Right lung (tissue), 5 donors: ENCODE results near the gene KRTAP10-3. TPM values are rescaled to one million over a fixed set of nuclear protein-coding genes. Genes with fewer than 3 reads are reported as not detected.
"Not testable (repeated sequence)": the region's sequence is repeated elsewhere in the genome, so short reads cannot be mapped to it uniquely, and the experiment has no call there.

Source experiments
- DNase-seq, 2 donors: peaks; one replicate each; pipeline ENCODE4 v3.0.0-alpha.2; 2013
- polyA plus RNA-seq, 5 donors: library from polyadenylated mRNA; unstranded; fragments of 120-200 nt; gene quantifications; one replicate each; pipeline versions ENCODE4 v1.2.1 to v1.2.3, GENCODE V29; 2013; ENCODE audit warnings: inconsistent platforms in 1 of 5, low replicate concordance in 1 of 5; ENCODE audit not compliant: insufficient read length in 5 of 5, insufficient read depth in 1 of 5

KRTAP10-3 gene
- polyA plus RNA-seq, 5 donors, result not detected

DNA sequence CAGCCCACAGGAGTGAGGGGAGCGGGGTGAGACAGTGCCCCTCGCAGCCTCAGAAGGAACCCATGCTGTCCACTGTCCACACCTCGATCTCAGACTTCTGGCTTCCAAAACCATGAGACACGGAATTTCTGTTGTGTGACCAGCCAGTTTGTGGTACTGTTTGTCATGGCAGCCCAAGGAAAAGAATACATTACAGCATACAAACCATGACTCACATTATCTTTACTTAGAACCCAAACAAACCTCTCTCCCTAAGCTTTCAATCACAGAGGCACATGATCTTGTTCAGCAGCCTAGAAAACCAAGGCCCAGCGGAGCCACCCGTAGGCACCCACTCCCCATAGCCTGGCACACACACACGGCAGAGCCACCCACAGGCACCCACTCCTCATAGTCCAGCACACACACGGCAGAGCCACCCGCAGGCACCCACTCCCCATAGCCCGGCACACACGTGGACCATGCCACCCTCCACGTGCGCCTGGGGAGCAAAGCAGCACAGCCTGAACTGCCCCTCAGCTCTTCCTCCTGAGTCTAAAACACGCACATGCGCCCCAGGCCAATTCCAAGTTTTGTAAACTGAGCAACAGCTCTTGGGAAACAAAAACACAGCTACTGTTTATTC, 14.5 kb upstream of the KRTAP10-3 start:
- DNase-seq, result no peak

DNA sequence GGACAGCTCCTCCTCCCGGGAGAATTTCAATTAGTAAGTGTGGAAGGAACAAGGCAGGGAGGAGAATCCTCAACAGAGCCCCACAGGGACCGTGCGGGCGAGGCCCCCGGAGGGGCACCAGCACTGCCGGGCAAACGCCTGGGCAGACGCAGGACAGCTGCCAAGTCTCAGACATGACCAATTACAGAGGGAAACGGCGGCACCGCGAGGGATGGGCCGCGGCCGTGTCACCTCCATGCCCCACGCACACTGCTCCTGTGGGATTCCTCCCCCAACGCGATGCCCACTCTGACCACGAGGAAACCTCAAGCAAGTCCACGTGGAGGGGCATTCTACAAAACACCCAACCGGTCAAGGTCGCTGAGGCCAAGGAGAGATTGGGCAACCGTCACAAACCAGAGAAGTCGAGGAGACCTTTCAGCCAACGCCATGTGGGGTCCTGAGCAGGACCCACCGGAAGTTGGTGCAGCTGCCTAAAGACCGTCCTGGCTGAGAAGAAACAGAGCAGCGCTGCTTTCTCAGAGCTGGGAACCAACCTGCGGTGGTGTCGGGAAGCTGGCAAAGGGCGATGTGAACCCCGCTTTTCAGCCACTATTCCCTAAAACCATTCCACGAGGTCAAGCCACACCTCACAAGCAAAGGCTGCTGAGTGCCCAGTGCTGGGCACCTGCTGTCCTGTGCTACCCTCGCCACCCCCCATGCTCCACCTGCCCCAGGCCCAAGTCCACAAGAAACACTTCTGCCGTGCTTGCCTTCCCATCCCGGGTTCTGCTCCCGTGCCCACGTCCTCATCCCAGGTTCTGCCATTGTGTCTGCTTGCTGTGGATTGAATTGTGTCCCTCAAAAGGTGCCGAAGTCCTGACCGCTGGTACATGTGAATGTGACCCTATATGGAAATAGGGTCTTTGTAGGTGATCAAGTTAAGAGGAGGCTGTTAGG, 13.5 kb upstream of the KRTAP10-3 start:
- DNase-seq, result no peak

GRCh38 chr21:44571296-44571695, 12.7 kb upstream of the KRTAP10-3 start:
- no peak for DNase-seq

DNA sequence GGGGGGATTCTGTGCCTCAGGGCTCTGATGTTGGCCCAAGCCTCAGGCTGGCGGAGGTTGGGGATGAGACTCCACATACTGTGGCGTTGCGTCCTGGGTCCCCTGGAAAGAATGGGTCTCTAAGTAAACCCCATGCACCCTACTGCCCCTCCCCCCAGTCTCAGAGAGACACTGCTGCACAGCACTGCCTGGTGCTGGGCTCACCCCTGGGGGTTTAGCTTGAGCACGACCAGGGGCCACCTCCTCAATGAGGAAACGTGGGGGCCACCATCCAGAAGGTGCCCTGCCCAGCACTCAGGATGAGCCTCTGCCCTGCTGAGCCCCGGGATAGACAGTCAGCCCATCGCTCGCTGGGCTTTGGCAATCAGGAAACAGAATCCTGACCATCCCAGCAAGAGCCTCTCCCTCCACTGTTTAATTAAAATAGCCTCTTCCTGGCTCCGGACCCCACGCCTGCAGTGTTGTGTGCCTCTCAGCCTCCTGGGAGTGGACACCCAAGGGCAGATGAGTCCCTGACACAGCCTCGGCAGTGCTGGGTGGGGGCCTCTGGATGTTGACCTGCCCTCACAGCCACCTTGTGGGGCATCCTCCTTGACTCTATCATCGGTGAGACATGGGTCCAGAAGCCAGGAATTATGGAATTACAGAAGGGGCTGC, 11.4 kb upstream of the KRTAP10-3 start:
- DNase-seq, result no peak

DNA sequence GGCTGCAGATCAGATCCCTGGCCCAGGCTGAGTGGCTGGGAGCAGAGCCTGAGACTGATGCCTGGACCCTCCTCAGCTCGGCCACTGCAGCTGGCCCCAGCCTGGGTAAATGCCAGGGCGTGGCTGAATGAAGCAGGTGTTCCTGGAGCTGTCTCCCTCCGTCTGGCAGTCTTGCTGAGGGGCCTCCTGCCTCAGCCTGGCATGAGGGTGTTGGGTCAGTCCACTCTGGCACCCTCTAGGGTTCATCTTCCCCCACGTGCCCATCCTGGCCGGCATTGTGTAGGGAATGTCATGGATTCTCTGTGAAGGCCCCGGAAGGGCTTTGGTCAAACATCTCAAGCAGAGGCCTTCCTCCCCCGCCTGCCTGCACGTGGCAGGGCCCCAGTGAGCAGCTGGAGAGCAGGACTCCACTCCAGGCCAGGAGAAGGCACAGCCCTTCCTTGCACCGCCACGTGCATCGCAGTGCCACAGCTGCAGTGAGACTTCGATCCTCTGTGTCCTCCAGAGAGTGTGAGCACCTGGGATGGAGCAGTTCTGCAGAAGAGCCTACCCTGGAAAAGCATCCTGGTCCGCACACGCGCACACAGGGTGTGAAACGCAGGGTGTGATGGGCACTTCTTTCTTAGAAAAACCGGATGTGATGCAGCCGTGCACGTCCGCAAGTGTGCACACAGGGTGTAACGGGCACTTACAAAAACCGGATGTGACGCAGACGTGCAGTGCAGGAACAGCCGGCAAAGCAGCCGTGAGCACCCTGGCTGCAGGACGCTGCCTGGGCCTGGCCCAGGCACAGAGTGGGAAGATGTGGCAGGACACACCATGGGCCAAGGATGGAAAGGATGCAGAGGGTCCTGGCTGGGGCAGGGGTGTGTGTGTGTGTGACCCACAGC, 10.3 kb upstream of the KRTAP10-3 start:
- DNase-seq, result no peak

DNA sequence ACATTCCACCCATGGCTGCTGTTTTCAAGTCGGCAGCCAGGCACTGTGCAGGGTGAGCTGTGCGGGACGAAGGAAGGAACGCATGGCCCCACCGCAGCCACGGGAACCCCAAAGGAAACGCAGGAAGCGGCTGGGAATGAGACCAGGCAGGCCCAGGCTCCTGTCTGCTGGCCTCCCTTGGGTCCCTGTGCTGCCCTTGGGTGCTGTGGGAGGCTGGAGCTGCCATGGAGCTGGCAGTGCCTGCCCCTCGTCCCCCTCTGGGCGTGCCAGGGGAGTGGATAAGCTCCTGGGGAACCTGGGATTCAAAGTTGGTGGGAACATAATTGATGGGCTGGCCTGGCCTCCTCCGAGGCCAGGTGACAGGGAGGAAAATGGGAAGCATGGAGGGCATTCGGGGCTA, 9.7 kb upstream of the KRTAP10-3 start:
- no peak for DNase-seq

DNA sequence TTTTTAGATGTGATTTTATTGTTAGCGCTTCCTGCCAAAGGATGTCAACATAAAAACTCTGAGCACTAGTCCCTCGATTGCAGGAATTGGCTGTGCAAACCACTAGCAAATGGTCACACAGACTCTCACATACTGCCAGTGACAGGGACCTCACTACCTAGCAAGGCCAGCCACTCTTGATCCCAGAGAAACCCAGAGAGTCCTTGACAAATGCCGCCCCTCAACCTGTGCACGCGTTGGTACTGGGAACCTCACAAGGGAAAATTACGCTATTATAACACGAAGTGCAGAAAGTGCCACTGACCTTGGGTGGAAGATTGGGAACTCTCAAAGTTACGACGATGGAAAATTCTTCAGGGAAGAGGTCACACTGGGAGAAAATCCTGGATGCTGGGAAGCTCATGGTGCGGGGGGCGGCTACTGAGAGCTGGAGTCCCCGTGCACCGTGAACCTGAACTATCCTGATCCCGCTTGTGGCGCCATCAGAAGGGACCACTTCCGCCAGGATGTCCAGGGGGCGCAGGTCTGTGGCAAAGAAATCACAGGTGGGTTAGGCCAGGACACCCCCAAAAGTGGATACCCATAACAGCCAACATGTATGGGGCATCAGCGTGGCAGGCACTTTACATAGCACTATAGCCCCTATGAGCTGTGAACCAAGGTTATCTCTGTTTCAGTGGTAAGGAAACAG, 9.0 kb upstream of the KRTAP10-3 start:
- DNase-seq, result no peak

GRCh38 chr21:44566403-44566802, 7.8 kb upstream of the KRTAP10-3 start:
- DNase-seq, result no peak

GRCh38 chr21:44564886-44565598, 6.4 kb upstream of the KRTAP10-3 start:
- no peak for DNase-seq

GRCh38 chr21:44564099-44564498, 5.5 kb upstream of the KRTAP10-3 start:
- DNase-seq, result no peak

DNA sequence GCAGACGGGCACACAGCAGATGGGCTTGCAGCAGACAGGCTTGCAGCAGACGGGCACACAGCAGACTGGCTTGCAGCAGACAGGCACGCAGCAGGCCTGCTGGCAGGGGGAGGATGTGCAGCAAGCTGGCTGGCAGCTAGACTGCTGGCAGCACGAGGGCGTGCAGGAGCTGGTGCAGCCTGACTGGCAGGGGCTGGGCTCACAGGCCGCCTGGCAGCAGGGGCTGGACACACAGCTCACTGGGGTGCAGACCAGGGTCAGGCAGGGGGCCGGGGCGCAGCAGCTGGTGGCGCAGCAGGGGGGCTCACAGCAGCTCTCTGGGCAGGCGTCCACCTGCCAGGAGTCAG, 293 bp downstream of the KRTAP10-3 start:
- DNase-seq, result not testable (repeated sequence)

DNA sequence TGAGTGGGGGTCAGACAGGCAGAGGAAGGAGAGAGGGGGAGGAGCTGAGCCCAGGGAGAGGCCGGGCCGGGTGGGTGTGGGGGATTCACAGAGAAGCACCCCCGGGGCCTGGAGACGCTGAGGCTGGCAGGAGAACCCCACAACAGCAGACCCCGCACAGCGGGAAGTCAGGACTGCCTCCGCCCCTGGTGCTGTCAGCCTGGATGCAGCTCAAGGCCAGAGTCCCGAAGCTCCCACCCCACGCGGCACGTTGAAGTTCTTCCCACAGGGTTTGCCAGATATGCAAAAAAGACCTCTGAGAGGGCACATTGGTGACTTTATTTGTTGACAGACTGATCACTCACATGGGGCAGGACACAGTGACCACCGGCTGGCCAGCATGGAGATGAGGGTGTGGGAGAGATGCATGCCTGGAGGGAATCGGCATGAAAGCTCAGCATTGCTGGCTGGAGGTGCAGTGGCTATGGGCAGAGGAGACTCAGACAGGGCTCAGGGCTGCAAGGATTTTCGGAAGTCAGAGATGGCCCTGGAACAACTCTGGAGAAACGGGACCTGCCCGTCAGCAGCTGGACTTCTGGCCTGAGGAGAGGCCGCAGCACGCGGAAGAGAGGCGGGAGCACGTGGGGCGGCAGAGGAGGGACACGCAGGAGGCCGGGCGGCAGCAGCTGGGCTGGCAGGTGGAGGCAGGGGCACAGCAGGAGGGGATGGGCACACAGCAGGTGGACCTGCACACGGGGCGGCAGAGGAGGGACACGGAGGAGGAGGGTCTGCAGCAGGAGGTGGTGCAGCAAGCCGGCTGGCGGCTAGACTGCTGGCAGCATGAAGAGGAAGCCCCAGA, 885 bp downstream of the KRTAP10-3 start:
- no peak for DNase-seq

DNA sequence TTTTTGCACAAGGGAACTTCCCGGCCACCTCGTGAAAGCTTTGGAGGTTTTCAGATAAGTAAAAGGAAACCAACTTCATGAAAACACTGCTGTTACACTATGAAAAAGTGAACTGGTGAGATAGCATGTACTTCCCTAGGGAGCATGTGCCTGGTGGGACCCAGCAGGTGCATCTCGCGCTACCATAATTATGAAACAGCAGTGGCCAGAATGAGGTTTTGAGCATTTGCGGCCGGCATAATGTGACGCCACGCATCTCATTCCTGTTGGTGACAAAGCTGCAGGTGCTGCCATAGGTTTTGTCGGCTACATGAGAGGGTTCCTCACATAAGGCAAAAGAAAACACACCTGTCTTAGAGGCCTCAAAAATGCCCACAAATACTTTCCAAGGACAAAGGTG, 1.7 kb downstream of the KRTAP10-3 start:
- DNase-seq, result no peak

DNA sequence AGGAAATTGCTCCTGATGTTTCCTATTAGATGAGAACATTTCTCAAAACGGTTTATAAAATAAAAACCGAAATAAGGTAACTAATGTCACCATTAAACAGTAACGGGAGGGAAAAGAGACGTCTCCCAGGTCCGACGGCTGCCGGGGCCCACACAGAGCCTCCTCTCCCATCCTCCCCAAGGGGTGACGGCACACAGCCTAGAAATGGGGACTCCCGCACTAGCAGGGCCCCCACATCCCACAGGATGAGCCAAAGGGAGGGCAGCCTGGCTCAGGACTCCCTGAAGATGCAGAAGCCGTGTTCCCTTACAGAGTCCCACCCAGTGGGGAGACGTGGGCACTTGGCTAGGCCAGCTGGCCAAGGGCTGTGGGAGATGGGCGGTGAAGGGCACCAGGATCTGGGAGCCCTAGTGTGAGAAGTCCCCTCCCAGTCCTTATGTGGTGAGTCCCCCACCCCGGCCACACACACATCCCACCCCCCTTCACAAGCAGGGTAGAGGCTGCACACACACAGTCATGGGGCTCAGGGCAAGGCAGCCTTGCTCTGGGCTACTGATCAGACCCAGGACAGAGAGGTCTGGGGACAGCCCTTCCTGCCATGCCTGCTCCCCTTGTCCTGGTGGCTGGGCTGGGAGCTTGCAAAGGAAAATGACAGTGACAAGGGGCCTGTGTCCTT, 3.3 kb downstream of the KRTAP10-3 start:
- DNase-seq, result no peak

- no peak for DNase-seq
Measured at GRCh38 chr21:44552681-44553080, 5.9 kb downstream of the KRTAP10-3 start.

DNA sequence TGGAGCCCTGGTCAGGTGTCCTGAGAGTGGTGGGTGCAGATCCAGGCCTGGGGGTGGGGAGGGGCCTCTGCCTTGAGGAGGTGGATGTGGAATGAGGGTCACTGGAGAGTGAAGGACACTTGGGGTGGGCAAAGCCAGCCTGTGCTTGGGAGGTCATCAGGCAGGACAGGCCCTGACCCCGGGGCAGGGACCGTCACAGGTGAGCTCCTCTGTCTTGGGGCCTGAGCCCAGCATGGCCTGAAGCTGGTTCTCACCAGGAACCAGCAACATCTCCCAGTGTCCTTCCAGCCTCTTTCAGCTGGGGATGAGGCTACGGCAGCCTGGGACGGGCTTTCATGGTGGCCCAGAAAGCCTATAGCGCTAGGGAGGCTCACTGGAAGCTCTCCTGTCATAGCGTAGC, 6.5 kb downstream of the KRTAP10-3 start:
- DNase-seq, result no peak

GRCh38 chr21:44551340-44551961, 7.1 kb downstream of the KRTAP10-3 start, which contains the start of gene KRTAP10-2:
Gene KRTAP10-2 (minus strand): TSS chr21:44551505. CDS start chr21:44551458, 47 bp downstream.
- DNase-seq, result no peak

- no peak for DNase-seq
Measured at GRCh38 chr21:44550807-44551206, 7.8 kb downstream of the KRTAP10-3 start.
